Keratinocyte (primary cell): ENCODE results near the gene BBLN. TPM values are rescaled to one million over a fixed set of nuclear protein-coding genes. Genes with fewer than 3 reads are reported as not detected.

Experiments
- DNase-seq: peaks from one replicate; pipeline ENCODE4 v3.0.0-alpha.2; 2011; ENCODE audit warnings: low read depth, missing footprints, low spot score
- FAIRE-seq: peaks from 2 replicates; lab custom pipeline; 2011; peaks lifted over from hg19 to GRCh38; lab: Jason Lieb, UNC
- H2AFZ ChIP-seq: 2 replicates; pipeline ENCODE4 v1.6.0; 2012; ENCODE audit warnings: low read length, control low read depth, inconsistent platforms; ENCODE audit not compliant: control insufficient read depth
- H3K27ac ChIP-seq: 2 replicates; pipeline ENCODE4 v1.5.1; 2011; ENCODE audit warnings: low read length; ENCODE audit not compliant: control insufficient read depth, insufficient read depth
- H3K27me3 ChIP-seq: 3 replicates; pipeline ENCODE4 v1.6.0; 2011; ENCODE audit warnings: low read length; ENCODE audit not compliant: control insufficient read depth, insufficient read depth; ENCODE audit errors: extremely low read depth
- H3K36me3 ChIP-seq, 2 experiments: 2 replicates in 1 of 2; 3 replicates in 1 of 2; pipeline ENCODE4 v1.5.1; 2011; ENCODE audit warnings: low read length in 2 of 2, mild to moderate bottlenecking in 1 of 2; ENCODE audit not compliant: control insufficient read depth in 2 of 2, insufficient read depth in 2 of 2; ENCODE audit errors: extremely low read depth in 1 of 2
- H3K4me1 ChIP-seq: 3 replicates; pipeline ENCODE4 v1.5.1; 2011; ENCODE audit warnings: low read length; ENCODE audit not compliant: control insufficient read depth, insufficient read depth; ENCODE audit errors: extremely low read depth
- H3K4me2 ChIP-seq: 3 replicates; pipeline ENCODE4 v1.6.0; 2011; ENCODE audit warnings: low read depth, low read length; ENCODE audit not compliant: control insufficient read depth, insufficient read depth; ENCODE audit errors: extremely low read depth
- H3K4me3 ChIP-seq, 3 experiments: fragments of 200-600 bp in 1 of 3; sonication (generic) in 1 of 3; 2 replicates in 2 of 3; 3 replicates in 1 of 3; pipeline ENCODE4 v1.5.1; 2011 to 2016; ENCODE audit warnings: low read length in 3 of 3, mild to moderate bottlenecking in 3 of 3, control low read depth in 2 of 3, inconsistent platforms in 1 of 3, low read depth in 1 of 3, mixed read lengths in 1 of 3, mixed run types in 1 of 3, moderate library complexity in 1 of 3; ENCODE audit not compliant: control insufficient read depth in 2 of 3, insufficient read depth in 2 of 3; ENCODE audit errors: extremely low read depth in 1 of 3
- H3K79me2 ChIP-seq: 2 replicates; pipeline ENCODE4 v1.6.0; 2012; ENCODE audit warnings: low read length; ENCODE audit not compliant: control insufficient read depth, insufficient read depth
- H3K9ac ChIP-seq: 3 replicates; pipeline ENCODE4 v1.6.0; 2011; ENCODE audit warnings: low read length; ENCODE audit not compliant: control insufficient read depth, insufficient read depth; ENCODE audit errors: extremely low read depth
- H3K9me1 ChIP-seq: 3 replicates; pipeline ENCODE4 v1.6.0; 2011; ENCODE audit warnings: low read length; ENCODE audit not compliant: control insufficient read depth, insufficient read depth; ENCODE audit errors: extremely low read depth
- H3K9me3 ChIP-seq: 2 replicates; pipeline ENCODE4 v1.5.1; 2012; ENCODE audit warnings: low read depth, low read length; ENCODE audit not compliant: control insufficient read depth
- H4K20me1 ChIP-seq: 3 replicates; pipeline ENCODE4 v1.6.0; 2011; ENCODE audit warnings: low read length; ENCODE audit not compliant: control insufficient read depth, insufficient read depth; ENCODE audit errors: extremely low read depth
- EZH2 ChIP-seq: IDR thresholded peaks from one replicate; pipeline ENCODE4 v1.6.1; 2012; ENCODE audit warnings: inconsistent platforms, mild to moderate bottlenecking, low read length, moderate library complexity
- dilution Hi-C: fragments of 300-500 bp; cut with MboI; formaldehyde crosslinking; loops from one replicate; pipeline ENCODE4 v1.7.0; 2020; ENCODE audit warnings: low sequenced_read_pairs; ENCODE audit not compliant: extremely low pct_ligation_motif_present
- polyA plus RNA-seq, 5 experiments: library from polyadenylated mRNA; depleted of rRNA in 3 of 5; stranded (reverse) in 3 of 5; stranded (forward) in 1 of 5; unstranded in 1 of 5; fragments of >200 nt; gene quantifications; 1 replicate in 1 of 5; 2 replicates in 3 of 5; 3 replicates in 1 of 5; pipeline versions ENCODE4 v1.2.1 to v1.2.3, GENCODE V29; 2011 to 2012; ENCODE audit warnings: missing spikeins in 2 of 5, low read depth in 1 of 5, low replicate concordance in 1 of 5
- TF ChIP-seq, protein P1 (sequence below), 3 experiments: IDR thresholded peaks in 1 of 3; conservative IDR thresholded peaks in 1 of 3; optimal IDR thresholded peaks in 1 of 3; 2 replicates in 2 of 3; 3 replicates in 1 of 3; pipeline versions ENCODE3 to v1.5.1; 2011; ENCODE audit warnings: low read length in 3 of 3, mild to moderate bottlenecking in 3 of 3, moderate library complexity in 2 of 3, control low read depth in 1 of 3, inconsistent platforms in 1 of 3; ENCODE audit not compliant: insufficient read depth in 2 of 3; ENCODE audit errors: extremely low read depth in 1 of 3

BBLN gene
- polyA plus RNA-seq, 1 donor (not counting 4 experiments of a cell fraction or from before 2014, with no cell fraction given), result 35.9 TPM

GRCh38 chr9:128115187-128116103 is 44.6 kb upstream of the BBLN start:
- TF ChIP-seq, protein P1, sequence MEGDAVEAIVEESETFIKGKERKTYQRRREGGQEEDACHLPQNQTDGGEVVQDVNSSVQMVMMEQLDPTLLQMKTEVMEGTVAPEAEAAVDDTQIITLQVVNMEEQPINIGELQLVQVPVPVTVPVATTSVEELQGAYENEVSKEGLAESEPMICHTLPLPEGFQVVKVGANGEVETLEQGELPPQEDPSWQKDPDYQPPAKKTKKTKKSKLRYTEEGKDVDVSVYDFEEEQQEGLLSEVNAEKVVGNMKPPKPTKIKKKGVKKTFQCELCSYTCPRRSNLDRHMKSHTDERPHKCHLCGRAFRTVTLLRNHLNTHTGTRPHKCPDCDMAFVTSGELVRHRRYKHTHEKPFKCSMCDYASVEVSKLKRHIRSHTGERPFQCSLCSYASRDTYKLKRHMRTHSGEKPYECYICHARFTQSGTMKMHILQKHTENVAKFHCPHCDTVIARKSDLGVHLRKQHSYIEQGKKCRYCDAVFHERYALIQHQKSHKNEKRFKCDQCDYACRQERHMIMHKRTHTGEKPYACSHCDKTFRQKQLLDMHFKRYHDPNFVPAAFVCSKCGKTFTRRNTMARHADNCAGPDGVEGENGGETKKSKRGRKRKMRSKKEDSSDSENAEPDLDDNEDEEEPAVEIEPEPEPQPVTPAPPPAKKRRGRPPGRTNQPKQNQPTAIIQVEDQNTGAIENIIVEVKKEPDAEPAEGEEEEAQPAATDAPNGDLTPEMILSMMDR (optimal IDR thresholded peaks at IDR 0.05 in 1 of 3, IDR thresholded peaks at IDR 0.05 in 1 of 3, conservative IDR thresholded peaks at IDR 0.05 in 1 of 3; ENCODE audit: extremely low read depth in 1 of 3, insufficient read depth in 2 of 3, low read length in 3 of 3), result no peak
- TF ChIP-seq EZH2, result no peak
- no peaks in the 10 kb centered on the region for H3K79me2 ChIP-seq
- DNase-seq, result no peak
- H3K9me1 ChIP-seq, result no peaks in the 10 kb centered on the region
- H3K9me3 ChIP-seq, result no peaks in the 10 kb centered on the region
- no peak overlapping the region for H3K4me3 ChIP-seq
- FAIRE-seq, result no peak
- H4K20me1 ChIP-seq, result no peaks in the 10 kb centered on the region
- no peak overlapping the region for H3K27ac ChIP-seq
- peaks cover 3 to 4% of the 10 kb centered on the region in 2 experiments for H3K36me3 ChIP-seq
- peaks cover 6% of the 10 kb centered on the region for H3K4me1 ChIP-seq
- H3K27me3 ChIP-seq, result no peaks in the 10 kb centered on the region
- no peak overlapping the region for H2AFZ ChIP-seq
- dilution Hi-C loops, result no loop called here
- H3K9ac ChIP-seq, result no peak overlapping the region
- H3K4me2 ChIP-seq, result no peak overlapping the region

DNA sequence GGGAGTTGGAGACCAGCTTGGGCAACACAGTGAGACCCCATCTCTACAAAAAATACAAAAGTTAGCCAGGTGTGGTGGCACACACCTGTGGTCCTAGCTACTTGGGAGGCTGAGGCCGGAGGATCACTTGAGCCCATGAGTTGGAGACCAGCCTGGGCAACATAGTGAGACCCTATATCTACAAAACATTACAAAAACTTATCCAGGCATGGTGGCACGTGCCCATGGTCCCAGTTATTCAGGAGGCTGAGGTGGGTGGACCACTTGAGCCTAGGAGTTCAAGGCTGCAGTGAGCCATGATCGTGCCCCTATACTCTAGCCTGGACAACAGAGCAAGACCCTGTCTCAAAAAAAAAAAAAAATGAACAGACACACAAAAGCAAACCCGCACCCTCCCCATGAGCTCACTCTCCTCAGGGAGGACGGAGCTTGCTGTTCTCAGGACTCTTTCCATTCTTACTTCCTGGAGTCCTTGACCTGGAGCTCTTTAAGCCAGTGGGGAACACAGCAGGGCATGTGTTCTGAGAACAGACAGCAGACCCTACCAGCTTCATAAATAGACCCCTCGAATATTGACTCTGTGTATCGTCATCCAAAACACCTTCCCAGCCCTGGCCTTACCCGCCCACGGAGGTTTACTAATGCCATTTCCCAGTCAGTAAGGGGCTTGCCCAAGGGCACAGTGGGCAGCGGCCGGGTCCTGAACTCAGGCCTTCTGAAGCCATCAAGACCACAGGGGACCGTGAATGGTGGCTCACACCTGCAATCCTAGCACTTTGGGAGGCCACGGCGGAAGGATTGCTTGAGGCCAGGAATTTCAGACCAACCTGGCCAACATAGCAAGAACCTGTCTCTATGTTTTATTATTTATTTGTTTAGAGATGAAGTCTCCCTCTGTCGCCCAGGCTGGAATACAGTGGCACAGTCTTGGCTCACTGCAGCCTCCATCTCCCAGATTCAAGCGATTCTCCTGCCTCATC is 43.7 kb upstream of the BBLN start:
- dilution Hi-C loops, result no loop called here
- no peak for TF ChIP-seq EZH2
- TF ChIP-seq, protein P1 (optimal IDR thresholded peaks at IDR 0.05 in 1 of 3, IDR thresholded peaks at IDR 0.05 in 1 of 3, conservative IDR thresholded peaks at IDR 0.05 in 1 of 3; ENCODE audit: extremely low read depth in 1 of 3, insufficient read depth in 2 of 3, low read length in 3 of 3), result no peak
- Histone ChIP-seq H4K20me1 (no peaks in the 10 kb centered on the region), H3K4me2 (no peak overlapping the region), H3K27ac (no peak overlapping the region), H3K79me2 (no peaks in the 10 kb centered on the region), H3K9me1 (no peaks in the 10 kb centered on the region), H3K36me3 (peaks cover 5 to 12% of the 10 kb centered on the region in 2 experiments), H3K9ac (no peak overlapping the region), H3K9me3 (no peaks in the 10 kb centered on the region), H3K4me3 (no peak overlapping the region), H3K4me1 (peaks cover 6% of the 10 kb centered on the region), H3K27me3 (no peaks in the 10 kb centered on the region), H2AFZ (no peak overlapping the region)
- FAIRE-seq (no peak), DNase-seq (no peak)
